HFFc6 (cell line): Measurements from ENCODE around the gene SV2C. TPM values are rescaled to one million over a fixed set of nuclear protein-coding genes. Genes with fewer than 3 reads are reported as not detected.

Experiments
- DNase-seq: peaks from one replicate; pipeline ENCODE4 v3.0.0-alpha.2; 2018
- H3K27ac Mint-ChIP-seq: 2 replicates; pipeline ENCODE4 v1.8.0; 2020; ENCODE audit warnings: mild to moderate bottlenecking, mixed read lengths
- H3K27me3 Mint-ChIP-seq: 2 replicates; pipeline ENCODE4 v1.8.0; 2021; ENCODE audit warnings: mild to moderate bottlenecking, moderate library complexity, mixed read lengths; ENCODE audit not compliant: insufficient read depth
- H3K36me3 Mint-ChIP-seq: 2 replicates; pipeline ENCODE4 v1.8.0; 2021; ENCODE audit warnings: low read depth, mixed read lengths
- H3K4me1 Mint-ChIP-seq: 2 replicates; pipeline ENCODE4 v1.8.0; 2020; ENCODE audit warnings: low read depth, mixed read lengths
- H3K4me3 Mint-ChIP-seq: 2 replicates; pipeline ENCODE4 v1.8.0; 2020; ENCODE audit warnings: mild to moderate bottlenecking, moderate library complexity, mixed read lengths
- H3K9me3 Mint-ChIP-seq: 2 replicates; pipeline ENCODE4 v1.8.0; 2020; ENCODE audit warnings: mild to moderate bottlenecking, mixed read lengths
- total RNA-seq, 6 experiments: library from RNA; stranded (reverse); fragmentation: NEBNext Ultra II Directional; extraction: Animal tissue kit (Norgen Biotek cat#: 25700); gene quantifications; 2 replicates in 1 of 6; 3 replicates in 5 of 6; pipeline ENCODE4 v1.2.3, GENCODE V29; 2021
- TF ChIP-seq, protein P1 (sequence below): fragments of 200-600 bp; sonication (generic); IDR thresholded peaks from 2 replicates; pipeline ENCODE4 v1.5.0; 2021; ENCODE audit warnings: antibody characterized with exemption, mild to moderate bottlenecking

The SV2C gene
- total RNA-seq, 6 experiments from 2014 or later: not detected

DNA sequence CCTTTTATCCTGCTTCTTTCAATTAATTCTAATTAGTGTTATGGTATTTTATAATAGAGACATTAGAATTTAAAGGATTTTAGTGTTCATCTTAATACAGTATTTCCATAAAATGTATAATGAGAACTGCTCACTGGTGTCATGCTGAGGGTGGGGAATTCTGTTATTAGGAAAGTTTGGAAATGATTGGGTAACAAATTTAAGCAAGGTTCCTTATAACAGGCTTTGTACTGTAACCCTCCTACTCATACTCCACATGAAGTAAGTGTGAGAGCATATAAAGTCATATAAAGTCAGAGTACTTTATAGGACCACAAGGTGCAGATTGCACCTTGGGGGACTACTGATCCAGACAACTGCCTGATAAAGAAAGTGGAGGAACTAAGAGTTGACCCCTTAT lies 42.2 kb downstream of the SV2C start:
- Mint-ChIP-seq H3K36me3 (no peaks in the 10 kb centered on the region), H3K4me1 (no peaks in the 10 kb centered on the region), H3K27me3 (no peaks in the 10 kb centered on the region; the same call in 1 of the 2 replicates), H3K9me3 (peaks cover 16% of the 10 kb centered on the region), H3K4me3 (no peak overlapping the region), H3K27ac (no peak overlapping the region)
- TF ChIP-seq, protein P1, sequence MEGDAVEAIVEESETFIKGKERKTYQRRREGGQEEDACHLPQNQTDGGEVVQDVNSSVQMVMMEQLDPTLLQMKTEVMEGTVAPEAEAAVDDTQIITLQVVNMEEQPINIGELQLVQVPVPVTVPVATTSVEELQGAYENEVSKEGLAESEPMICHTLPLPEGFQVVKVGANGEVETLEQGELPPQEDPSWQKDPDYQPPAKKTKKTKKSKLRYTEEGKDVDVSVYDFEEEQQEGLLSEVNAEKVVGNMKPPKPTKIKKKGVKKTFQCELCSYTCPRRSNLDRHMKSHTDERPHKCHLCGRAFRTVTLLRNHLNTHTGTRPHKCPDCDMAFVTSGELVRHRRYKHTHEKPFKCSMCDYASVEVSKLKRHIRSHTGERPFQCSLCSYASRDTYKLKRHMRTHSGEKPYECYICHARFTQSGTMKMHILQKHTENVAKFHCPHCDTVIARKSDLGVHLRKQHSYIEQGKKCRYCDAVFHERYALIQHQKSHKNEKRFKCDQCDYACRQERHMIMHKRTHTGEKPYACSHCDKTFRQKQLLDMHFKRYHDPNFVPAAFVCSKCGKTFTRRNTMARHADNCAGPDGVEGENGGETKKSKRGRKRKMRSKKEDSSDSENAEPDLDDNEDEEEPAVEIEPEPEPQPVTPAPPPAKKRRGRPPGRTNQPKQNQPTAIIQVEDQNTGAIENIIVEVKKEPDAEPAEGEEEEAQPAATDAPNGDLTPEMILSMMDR: no peak
- DNase-seq: no peak

DNA sequence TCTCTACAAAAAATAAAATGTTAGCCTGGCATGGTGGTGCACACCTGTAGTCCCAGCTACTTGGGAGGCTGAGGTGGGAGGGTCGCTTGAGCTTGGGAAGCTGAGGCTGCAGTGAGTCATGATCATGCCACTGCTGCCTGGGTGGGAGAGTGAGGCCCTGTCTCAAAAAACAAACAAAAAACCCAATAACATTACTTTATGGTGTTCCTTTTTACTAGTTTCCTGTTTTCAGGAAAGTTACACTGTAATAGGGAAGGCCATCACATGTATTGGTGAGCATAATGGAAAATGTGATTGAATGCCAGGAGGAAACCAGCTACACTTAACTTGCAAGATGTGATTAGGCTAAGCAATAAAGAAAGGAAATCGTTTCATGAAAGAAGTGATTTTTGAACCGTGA lies 42.7 kb downstream of the SV2C start:
- no peak overlapping the region for H3K27ac Mint-ChIP-seq
- no peak for DNase-seq
- no peaks in the 10 kb centered on the region; the same call in 1 of the 2 replicates for H3K27me3 Mint-ChIP-seq
- H3K4me3 Mint-ChIP-seq: no peak overlapping the region
- TF ChIP-seq, protein P1: no peak
- peaks cover 16% of the 10 kb centered on the region for H3K9me3 Mint-ChIP-seq
- no peaks in the 10 kb centered on the region for H3K4me1 Mint-ChIP-seq
- no peaks in the 10 kb centered on the region for H3K36me3 Mint-ChIP-seq

DNA sequence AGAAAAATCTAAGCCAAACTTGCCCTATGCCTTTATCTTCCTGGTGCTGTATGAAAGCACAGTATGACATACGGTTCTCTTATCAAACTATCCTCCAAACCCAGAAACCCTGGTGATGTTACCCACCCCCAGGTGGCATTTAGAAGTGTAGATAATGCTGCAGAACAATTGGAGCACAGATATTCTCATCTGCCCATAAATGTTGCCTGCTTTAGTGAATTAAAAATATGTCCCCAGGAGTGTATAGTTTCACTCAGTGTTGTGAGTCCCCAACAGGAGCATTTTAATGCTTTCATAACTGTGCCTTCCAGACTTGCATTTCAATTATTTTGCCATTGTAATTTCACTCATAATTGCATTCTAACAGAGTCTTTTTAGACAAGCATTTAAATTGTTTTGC lies 50.8 kb downstream of the SV2C start:
- H3K36me3 Mint-ChIP-seq: no peaks in the 10 kb centered on the region
- no peak for DNase-seq
- peaks cover 17% of the 10 kb centered on the region; the same call in 1 of the 2 replicates for H3K9me3 Mint-ChIP-seq
- H3K27ac Mint-ChIP-seq: no peak overlapping the region
- no peaks in the 10 kb centered on the region; the same call in 1 of the 2 replicates for H3K27me3 Mint-ChIP-seq
- no peaks in the 10 kb centered on the region for H3K4me1 Mint-ChIP-seq
- TF ChIP-seq, protein P1: no peak
- H3K4me3 Mint-ChIP-seq: no peak overlapping the region

DNA sequence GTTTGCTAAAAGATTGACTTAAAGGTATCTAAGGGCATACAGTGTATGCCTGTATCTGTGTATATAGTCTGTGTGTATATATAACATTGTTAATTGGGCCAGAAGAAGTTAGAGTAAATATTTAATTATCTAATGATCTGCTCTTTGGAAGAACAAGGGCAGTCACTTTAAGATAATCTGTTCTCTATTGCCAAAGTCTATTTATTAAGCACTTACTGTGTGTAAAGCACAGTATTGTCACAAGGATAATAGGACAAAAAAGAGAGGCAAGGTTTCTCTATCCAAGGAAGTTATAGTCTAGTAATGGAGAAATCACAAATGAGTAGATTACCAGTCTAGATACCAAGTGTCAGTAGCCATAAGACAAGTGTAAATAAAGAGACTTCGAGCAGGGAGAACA lies 51.5 kb downstream of the SV2C start:
- no peak overlapping the region for H3K4me3 Mint-ChIP-seq
- H3K9me3 Mint-ChIP-seq: peaks cover 17% of the 10 kb centered on the region; the same call in 1 of the 2 replicates
- no peak overlapping the region for H3K27ac Mint-ChIP-seq
- no peaks in the 10 kb centered on the region; the same call in 1 of the 2 replicates for H3K27me3 Mint-ChIP-seq
- no peak for DNase-seq
- no peaks in the 10 kb centered on the region for H3K36me3 Mint-ChIP-seq
- TF ChIP-seq, protein P1: no peak
- H3K4me1 Mint-ChIP-seq: no peaks in the 10 kb centered on the region

DNA sequence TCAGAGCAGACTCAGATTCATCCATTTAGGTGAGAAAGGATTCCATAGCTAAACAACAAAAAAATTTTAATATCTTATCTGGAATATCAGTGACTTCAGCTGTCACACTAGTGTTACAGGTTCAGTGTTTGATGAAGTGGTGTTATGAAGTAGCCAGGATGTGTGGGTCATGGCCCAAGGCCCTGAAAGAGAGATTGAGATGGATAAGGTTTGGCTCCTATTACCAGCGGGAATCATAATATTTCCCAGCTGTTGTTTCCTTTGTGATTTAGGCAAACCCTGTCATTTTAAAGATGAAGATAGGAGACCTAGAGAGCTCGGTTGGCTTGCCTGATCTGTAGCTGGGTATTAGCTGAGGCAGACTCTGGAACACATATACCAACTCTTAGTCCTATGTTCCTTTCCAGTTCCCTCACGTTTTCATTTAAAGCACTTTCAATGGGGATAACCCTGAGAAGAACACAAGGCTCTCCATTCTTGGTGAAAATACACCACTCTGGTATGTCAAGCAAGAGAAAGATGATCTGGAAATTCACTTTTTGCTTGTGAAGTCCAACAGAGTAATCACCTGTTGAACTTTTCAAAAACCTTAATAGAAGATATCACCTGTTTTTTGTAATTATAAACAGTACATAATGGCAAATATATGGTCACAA lies 54.8 kb downstream of the SV2C start:
- TF ChIP-seq, protein P1: no peak
- H3K27me3 Mint-ChIP-seq: no peaks in the 10 kb centered on the region; the same call in 1 of the 2 replicates
- H3K9me3 Mint-ChIP-seq: peaks cover 15% of the 10 kb centered on the region
- H3K36me3 Mint-ChIP-seq: no peaks in the 10 kb centered on the region
- no peaks in the 10 kb centered on the region for H3K4me1 Mint-ChIP-seq
- H3K4me3 Mint-ChIP-seq: no peak overlapping the region
- no peak overlapping the region for H3K27ac Mint-ChIP-seq
- no peak for DNase-seq
